HG03159 (cell line): Measurements from ENCODE around the gene TTLL10.

Experiments
- ATAC-seq: cut with Tn5 transposase; IDR thresholded peaks from one replicate; pipeline ENCODE4 v1.9.1; 2021; ENCODE audit warnings: mild to moderate bottlenecking, moderate library complexity; ENCODE audit not compliant: unreplicated experiment

The TTLL10 gene, protein sequence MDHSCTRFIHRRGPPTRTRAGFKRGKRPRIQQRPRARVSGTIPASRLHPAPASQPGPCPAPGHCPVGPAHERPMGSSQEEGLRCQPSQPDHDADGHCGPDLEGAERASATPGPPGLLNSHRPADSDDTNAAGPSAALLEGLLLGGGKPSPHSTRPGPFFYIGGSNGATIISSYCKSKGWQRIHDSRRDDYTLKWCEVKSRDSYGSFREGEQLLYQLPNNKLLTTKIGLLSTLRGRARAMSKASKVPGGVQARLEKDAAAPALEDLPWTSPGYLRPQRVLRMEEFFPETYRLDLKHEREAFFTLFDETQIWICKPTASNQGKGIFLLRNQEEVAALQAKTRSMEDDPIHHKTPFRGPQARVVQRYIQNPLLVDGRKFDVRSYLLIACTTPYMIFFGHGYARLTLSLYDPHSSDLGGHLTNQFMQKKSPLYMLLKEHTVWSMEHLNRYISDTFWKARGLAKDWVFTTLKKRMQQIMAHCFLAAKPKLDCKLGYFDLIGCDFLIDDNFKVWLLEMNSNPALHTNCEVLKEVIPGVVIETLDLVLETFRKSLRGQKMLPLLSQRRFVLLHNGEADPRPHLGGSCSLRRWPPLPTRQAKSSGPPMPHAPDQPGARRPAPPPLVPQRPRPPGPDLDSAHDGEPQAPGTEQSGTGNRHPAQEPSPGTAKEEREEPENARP

DNA sequence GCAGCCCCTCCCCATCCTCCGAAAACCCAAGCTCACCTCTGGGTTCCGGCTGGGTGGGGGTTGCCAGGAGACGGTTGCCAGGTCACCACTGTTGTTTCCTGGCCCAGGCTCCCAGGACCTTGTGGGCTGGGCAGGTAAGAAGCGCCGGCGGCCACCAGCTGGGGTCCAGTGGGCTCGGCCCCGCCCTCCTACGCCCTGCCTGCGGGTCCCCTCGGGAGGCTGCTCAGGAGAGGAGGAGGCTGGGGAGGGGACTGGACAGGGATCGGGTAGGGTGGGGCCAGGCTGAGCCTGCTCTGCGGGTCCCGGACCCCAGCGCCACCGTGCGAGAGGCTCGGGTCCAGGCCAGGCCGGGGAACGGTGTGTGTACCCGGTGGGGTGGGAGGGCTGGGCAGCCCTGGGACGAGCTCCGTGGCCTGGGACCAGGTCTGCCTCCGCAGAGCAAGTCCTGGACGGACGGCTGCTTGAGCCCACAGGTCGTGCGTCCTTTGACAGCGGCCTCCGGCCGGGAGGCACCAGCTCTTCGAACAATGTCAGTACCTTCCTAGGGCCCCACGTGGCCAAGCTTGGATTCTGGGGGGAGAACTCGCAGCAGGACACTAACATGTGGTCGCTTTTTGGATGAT is at the start of gene TTLL10:
Gene TTLL10, plus strand, starts transcription at position 88 of the 623 bp plus-strand sequence. CDS start 5,336 bp downstream, outside the sequence.
- ATAC-seq = no peak

DNA sequence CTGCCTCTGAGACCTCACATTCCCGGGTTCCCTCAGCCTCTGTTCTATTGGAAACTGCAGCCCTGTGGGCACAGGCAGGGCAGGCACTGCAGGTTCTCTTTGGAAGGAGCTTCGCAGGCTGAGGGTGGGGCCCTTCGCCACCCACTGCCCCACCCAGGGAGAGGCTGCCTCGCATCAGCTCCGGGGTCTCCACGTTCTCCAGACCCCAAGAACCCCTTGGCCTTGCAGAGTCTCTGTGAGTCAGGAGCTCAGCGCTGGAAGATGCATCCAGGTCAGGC is 49.2 kb upstream of the TTLL10 start:
- no peak for ATAC-seq

DNA sequence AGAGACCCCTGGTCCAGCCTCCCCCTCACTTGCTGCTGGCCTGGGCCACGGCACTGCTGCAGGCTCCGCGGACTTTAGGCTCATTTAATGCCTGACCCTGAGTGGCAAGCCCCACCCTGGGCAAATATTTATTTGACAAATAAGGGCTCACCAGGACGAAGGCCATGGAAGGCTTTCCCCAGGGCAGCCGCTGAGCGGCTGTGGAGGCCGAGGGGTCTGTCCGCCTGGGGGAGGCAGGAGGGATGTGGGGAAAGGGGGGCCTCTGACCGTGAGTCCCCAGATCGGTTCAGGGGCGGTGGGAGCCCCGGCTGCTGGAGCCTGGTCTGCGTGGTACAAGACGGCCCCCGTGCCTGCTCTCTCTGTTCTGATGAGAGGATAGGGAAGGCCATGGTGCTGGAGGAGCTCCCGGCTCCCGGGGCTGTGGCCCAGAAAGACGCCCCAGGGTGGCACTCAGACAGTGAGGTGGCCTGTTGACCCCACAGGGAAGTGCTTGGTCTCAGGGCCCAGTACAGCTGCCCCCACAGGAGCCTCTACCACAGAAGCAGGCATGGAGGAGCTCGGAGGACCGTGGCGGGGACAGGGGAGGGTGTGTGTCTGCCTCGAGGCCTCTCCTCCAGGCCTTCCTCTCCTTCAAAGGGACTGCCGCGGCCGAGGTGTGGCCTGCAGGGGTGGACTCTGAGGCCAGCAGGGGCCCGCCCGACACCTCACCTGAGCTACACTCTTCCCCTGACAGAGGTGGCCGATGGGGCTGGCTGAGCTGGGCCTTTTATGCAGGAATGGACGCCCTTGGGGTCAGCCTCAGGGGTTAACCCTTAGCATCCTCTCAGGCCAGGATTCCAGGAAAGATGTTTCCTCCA is 48.7 kb upstream of the TTLL10 start:
- no peak for ATAC-seq

DNA sequence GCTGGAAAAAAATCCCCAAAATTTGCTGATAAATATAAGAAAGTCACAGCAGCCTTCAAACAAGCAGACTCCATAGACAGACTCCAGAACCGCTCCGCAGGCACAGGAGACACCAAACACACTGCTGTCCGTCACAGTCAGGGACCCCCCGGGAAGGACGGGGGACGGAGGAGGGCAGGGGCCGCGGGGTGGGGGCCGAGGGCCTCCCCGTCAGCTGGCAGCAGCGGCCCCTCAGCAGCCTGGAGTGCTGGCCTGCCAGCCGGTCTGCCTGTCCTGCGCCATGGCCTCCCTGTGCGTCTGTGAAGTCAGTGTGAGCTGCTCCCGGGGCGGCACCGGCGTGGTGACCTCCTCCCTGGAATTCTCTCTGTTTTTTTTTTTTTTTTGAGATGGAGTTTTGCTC is 47.7 kb upstream of the TTLL10 start:
- no peak for ATAC-seq

DNA sequence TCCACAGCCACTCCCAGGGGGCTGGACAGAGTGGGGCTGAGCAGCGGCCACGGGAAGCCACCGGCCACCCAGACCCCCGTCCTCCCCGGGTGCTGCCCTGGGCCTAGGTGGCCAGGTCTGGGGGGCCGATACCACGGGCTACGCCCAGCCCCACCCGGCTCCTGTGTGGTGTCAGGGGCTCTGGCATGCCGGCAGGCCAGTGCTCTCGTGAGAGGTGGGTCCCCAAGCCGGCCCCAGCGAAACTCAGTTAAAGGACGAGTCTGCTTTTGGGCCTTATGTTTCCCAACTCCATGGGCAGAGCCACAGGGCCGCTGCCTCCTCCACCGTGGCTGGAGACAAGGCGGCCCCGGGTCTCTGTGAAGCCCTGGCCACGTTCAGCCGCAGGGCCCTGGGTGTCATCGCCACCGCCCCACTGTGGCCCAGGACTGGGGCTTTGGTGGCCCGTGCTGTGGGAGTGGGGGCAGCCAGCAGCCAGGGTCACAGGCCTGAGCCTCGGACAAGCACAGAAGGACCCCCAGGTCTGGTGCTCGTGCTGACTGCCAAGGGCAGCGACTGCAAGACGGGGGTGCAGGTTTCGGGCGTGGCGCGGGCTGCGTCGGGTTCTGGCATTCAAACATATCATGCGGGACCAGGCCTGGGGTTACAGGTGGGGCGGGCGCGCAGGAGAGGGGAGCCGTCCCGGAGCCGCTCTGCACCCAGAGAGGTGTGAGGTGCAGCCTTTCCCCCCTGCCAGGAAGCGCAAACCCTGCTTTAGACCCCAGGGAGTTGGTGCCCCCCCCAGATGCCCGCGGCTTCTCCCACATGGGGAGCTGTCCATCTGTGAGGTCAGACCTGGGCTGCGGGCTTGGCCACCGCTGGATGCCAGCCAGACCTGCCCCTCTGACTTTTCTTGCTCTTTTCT is 45.9 kb upstream of the TTLL10 start:
- no peak for ATAC-seq

DNA sequence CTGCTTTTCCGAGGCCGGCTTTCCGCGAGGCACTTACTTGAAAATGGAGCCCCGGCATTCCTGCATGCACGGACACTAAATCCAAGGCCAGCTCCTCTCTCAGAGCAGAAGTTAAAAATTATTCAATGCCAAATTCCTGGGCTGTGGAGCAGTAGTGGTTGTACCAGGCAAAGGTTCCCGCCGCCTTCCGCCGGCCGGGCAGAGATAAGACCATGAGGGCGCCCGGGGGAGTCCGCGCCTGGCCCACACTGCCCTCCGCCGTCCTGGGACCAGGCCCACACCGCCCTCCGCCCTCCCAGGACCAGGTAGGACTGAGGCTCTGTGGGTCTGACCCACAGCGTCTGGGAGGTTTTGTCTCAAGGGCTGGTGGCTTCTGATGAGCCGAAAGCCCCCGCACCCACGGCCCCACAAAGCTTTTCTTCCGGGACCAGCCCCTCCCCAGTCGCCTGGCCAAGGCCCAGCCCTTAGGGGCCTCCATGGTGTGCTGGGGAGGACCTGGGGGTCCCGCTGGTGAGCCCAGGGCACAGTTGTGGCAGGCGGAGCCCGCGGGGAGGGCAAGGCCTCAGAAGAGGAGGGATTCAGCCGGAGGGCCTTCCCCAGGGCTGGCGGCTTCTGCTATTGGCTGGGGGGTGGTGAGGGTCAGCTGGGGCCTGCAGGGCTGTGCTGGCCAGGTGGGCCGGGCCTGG is 45.1 kb upstream of the TTLL10 start:
- ATAC-seq = no peak

DNA sequence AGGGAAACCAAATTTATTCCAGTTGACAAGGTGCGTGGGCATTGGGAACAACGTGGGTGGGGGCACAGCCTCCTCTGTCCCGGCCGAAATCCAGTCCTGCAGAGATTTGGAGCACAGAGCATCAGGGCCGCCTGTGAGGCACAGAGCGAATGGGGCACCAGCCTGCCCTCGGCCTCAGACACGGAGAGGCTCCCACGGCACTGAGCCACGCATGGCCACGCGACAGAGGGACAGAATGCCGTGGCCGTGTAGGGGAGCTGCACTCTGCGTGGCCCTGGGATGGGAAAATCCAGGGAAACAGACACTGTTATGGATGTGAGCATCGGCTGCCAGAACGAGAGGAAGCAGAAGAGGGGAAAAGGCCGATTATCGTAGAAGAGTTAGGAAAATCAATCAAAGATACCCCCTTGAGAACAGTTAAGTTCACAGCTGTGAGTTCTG is 44.3 kb upstream of the TTLL10 start:
- ATAC-seq = no peak

DNA sequence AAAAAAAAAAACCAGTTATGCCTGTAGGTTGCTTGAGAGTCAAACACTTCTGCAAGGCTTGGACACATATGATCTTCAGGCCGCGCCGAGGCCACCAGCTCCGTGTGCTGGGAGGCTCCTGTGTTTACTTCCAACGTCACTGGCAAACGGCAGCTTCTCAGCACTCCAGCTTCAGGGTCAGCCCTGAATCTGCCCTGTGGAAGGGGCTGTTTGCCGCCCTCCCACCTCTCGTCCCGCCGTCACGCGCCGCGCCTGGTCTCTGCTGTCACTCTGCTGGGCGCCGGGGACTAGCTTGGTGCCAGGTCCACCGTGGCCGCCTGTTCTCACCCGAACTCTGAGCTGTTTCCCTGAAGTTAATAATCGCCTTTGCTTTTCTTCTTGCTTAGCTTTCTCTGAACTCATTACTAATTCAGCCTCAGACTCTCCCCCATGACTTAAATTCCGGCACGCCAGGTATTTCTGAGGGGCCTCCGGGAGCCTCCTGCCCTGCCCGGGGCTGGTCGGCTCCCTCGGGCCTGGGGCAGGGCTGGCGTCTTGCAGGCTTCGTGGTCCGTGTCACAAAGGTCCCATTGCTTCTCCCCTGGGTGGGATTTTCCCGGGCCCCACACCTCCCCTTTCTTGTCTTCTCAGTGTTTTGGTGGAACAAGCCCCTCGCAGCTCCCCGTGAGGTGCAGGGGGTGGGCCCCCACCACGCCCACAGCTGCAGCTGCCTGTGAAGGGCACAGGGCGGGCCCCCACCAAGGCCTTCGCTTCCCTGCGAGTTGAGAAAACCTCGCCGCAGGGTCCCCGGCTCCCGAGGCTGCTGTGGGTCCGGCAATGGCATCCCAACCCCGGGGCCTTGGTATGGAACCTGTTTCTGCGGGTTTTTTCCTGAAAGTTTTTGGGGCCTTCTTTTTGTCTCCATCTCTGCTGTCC is 43.2 kb upstream of the TTLL10 start:
- no peak for ATAC-seq

DNA sequence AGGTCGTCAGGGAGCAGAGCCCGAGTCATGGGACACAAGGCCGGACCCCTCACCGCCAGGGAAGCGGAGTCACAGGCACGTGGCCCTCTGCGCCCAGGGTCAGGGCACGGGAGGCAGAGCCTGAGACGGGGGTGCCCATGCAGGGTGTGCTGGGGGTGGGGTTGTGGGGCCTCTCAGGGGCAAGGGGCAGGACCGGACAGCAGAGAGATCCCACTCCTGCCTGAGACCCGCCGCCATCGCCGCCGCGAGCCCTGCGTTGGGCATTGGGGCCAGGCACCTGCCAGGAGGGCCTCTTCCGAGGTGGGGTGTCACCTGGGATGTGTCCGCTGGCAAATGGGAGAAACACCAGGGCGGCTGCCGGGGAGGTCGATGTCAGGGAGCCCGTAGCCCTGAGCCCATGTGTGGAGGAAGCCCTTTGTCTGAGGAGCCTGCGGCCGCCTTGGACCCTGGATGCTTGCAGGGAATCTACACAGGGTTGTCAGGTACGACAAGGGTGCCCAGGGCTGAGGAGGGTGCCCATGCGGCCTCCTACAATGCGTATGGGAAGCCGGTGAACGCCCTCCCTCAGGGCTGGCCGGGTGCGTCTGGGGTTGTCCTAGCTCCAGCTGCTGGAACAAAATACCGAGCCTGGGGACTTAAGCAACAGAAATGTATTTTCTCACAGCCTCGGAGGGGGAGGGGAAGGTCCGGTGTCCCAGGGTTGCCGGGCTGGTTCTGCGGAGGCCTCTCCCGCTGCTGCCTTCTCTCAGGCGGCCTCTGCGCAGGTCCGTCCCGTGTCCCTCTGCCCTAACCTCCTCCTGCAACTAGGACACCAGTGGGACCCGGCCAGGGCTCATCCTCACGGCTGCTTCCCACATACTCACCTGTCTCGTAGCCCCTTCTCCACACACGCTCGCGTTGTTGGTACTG is 41.4 kb upstream of the TTLL10 start:
- ATAC-seq = no peak

DNA sequence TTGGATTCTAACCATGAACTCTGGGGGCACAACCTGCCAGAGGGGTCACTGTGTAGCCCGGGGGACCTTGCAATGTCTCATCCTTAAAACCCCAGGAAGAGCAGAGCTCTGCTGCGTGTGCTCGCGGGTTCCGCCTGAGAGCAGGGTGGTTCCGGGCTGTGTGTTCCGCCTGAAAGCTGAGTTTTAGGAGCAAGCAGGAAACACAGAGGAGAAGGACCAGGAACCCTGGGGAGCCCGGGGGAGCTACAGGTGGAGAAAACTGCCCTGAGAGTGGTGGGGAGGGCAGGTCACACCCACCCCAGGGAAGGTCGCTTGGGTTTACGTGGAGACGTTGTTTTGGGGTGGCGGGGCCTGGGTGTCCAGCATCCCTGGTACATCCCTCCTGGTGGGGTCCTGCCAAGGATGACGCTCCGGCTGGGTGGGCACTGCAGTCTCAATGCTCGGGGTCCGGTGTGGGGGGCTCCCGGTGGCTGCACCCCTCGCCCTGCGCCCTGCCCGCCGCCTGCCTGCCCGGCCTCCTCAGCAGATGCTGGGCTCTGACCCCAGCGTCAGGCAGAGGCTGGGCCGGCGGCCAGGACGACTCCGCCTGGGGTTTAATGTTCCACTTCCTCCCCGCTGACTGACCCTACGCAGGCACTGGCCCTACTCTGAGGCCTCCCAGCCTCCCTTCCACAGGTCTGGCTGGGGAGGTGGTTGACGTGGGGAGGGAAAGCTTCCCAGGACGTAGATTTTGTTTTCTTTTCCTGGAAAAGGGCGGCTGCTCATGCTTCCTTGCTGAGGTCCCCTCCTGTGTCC is 40.5 kb upstream of the TTLL10 start:
- no peak for ATAC-seq

DNA sequence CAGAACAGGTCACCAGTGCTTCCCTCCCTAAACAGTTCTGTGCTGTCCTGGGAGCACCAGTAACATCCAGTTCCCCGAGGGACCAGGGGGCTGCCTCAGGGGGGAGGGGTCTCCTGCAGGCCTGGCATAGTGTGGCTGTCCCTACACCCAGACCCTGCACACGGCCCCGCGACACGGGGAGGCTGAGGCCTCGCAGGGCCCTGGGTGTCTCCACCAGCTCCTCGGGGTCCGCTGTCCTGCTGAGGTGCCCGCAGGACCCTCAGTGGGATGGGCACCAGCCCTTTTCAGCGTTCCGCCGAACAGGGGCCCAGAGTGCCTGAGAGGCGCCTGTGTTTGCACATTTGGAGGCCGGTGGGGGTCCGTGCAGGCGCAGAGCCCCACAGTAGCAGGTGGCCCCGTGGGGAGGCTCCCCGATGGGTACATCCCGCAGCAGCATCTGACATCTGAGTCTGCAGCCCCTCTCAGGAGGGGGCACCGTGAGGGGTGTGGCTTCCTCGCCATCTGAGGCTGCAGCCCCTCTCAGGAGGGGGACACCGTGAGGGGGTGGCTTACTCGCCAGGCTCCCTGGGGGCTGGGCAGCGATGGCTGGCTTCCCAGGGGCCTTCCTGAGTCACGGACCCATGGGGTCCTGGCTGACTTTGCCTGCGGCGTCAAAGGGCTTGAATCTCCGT is 39.2 kb upstream of the TTLL10 start:
- no peak for ATAC-seq

DNA sequence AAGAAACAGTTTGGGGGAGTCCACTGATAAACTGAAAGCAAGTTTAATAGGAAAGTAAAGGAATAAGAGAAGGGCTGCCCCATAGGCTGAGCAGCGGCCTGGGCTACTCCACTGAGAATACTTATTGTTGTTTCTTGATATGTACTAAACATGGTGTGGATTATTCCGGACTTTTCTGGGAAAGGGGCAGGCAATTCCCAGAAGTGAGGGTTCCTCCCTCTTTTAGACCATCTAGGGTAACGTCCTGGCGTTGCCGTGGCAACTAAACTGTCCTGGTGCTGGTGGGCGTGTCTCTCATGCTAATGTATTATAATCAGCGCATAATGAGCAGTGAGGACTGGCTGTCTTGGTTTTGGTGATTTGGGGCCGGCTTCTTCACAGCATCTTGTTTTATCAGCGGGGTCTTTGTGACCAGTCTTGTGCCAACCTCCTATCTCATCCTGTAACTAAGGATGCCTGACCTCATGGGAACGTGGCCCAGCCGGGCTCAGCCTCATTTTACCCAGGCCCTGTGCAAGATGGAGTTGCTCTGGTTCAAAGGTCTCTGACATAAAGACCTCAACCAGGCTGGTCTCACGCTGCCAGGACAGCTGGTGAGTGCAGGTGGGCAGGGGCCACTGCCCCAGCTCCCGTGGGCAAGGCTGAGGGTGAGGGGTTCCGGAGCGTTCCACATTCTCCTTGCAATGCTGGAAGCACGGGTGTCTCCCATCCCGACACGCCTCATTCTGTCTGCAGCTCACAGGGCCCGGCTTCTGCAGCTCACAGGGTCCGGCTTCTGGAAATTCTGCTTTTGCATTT is 38.1 kb upstream of the TTLL10 start:
- no peak for ATAC-seq

DNA sequence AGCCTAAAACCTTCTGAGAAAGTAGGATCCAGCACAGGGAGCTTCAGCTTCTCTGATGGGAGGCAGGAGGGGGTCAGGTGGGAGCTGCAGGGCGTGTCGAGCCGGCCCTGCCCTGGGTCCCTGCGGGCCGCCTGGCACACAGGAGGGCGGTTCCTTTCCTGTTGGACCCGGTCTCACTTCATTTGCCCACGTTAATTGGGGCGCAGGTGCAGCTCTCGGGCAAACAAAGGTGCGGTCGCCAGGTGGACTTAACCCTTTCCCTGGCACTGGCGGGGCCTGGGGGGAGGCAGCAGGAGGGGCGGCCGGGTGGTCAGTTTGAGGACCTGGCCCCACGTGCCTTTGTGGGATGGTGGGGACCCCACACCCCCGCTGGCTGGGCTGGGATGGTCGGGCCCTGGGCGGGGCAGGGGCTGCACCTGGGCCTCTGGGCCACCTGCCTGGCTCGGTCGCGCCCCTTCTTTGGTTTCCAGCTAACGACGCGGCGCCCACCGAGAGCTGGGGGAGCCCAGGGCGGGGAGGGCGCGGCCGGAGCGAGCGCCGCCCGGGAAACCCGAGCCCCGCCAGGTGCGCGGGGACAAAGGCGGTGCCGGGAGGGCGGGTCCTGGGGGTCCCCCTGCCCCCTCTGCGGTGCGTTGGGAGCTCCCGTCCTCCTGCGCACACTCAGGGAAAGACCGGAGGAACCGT is 37.0 kb upstream of the TTLL10 start:
- no peak for ATAC-seq

DNA sequence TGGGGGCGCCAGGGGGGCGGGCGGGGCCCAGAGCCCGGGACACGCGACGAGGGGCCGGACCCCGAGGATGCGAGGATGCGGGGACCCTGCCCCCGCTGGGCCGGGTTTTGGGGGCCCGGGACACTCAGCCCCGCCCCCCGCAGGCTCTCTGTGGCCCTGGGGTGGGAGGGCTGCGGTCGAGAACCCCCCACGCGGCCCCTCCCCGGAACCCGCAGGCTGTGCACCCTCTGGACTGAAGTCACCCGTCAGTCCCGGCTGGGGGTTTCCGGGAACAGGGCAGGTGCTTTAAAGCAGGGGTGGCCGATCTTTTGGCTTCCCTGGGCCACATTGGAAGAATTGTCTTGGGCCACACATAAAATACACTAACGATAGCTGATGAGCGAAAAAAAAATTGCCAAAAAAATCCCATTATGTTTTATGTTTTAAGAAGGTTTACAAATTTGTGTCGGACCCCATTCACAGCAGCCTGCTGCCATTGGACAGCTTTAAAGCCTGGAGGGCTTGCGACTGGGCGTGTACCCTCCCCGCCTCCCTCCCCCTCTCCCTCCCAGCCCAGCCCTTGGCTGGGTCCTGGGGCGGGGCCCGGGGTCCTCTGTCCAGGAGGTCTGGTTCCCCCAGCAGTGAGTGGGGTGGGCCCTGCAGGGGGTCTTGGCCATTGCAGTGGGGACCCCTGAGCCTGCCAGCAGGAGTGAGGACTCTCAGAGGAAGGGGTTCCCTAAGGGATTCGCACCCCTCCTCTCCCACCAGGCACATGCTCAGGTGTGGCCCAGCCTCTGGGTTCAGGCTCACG is 36.2 kb upstream of the TTLL10 start:
- ATAC-seq = no peak
